ENCODE data around the gene SUSD6. TPM values are rescaled to one million over a fixed set of nuclear protein-coding genes. Genes with fewer than 3 reads are reported as not detected.

Gene SUSD6
- total RNA-seq, 1 experiment from 2014 or later = 4.8 TPM

DNA sequence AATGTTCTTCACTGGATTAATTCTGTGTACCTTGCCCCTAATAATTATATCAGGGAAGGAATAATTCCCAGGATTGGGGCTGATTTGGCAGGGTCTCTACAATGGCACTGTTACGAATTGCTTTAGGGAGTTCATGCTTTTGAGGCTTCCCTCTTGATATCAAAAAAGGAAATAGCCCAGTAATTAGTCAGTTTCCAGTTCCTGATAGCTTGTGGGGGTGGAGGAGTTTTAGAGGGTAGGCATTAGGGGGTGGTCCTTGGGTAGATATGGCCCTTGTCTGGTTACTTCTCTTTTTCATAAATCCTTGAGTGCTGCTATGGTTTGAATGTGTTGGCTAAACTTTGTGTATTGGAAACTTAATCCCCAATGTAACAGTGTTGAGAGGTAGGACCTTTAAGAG is 149.4 kb downstream of the SUSD6 start:
- no peak for DNase-seq (ENCODE audit: low read depth)

- no peak for DNase-seq (ENCODE audit: low read depth)
These were observed 152.5 kb downstream of the SUSD6 start for GRCh38 chr14:69763761-69764510.

Other genes with a start within 250 kb of the SUSD6 start
- 262 and 280 TPM in 2 replicates for gene ERH, start 213.3 kb upstream of the SUSD6 start, total RNA-seq (2014; rRNA removed; shearing (Covaris generic))
- gene SLC39A9, start 212.9 kb upstream of the SUSD6 start, total RNA-seq (2014; rRNA removed; shearing (Covaris generic)) = 95.8 and 110 TPM in 2 replicates
- 0.06 TPM in 1 of 2 replicates, not detected in the other for gene PLEKHD1, start 126.9 kb upstream of the SUSD6 start, total RNA-seq (2014; rRNA removed; shearing (Covaris generic))
- not detected in 2 replicates for gene CCDC177, start 36.7 kb upstream of the SUSD6 start, total RNA-seq (2014; rRNA removed; shearing (Covaris generic))
- gene SRSF5, start 155.5 kb downstream of the SUSD6 start, total RNA-seq (2014; rRNA removed; shearing (Covaris generic)) = 176 and 249 TPM in 2 replicates
- gene SLC10A1, start 185.6 kb downstream of the SUSD6 start, total RNA-seq (2014; rRNA removed; shearing (Covaris generic)) = not detected in 2 replicates